NCI-H2227 (cell line): ENCODE measurements around the gene PRR33.

Experiments used
- DNase-seq: peaks from one replicate; lab custom pipeline; 2025; ENCODE audit not compliant: unreplicated experiment; lab: John Stamatoyannopoulos, UW

Gene PRR33

DNA sequence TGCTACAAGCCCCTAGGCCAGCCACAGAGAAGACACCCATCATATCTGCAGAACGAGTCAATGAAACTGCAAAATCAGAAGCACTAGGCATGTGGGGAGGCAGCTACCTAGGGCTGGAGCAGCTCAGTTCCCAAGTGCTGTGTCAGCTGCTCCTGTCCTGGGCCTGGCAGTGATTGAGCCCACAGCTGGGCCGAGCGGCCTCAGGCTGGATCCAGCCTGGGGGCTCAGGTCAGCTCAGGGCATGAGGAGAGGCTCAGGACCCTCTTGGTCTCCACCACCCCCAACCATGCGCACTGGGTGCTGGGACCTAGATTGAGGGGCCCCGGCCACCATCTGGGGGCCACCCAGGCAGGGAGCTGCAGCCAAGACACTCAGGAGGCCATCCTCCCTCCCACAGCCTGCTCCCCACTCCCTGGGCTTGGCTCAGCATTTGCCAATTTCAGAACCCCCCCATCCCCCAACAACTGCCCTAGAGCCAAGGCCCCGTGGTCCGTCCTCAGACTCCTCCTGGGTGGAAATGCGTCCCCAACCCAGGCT, 25.4 kb upstream of the PRR33 start:
- no peak for DNase-seq

DNA sequence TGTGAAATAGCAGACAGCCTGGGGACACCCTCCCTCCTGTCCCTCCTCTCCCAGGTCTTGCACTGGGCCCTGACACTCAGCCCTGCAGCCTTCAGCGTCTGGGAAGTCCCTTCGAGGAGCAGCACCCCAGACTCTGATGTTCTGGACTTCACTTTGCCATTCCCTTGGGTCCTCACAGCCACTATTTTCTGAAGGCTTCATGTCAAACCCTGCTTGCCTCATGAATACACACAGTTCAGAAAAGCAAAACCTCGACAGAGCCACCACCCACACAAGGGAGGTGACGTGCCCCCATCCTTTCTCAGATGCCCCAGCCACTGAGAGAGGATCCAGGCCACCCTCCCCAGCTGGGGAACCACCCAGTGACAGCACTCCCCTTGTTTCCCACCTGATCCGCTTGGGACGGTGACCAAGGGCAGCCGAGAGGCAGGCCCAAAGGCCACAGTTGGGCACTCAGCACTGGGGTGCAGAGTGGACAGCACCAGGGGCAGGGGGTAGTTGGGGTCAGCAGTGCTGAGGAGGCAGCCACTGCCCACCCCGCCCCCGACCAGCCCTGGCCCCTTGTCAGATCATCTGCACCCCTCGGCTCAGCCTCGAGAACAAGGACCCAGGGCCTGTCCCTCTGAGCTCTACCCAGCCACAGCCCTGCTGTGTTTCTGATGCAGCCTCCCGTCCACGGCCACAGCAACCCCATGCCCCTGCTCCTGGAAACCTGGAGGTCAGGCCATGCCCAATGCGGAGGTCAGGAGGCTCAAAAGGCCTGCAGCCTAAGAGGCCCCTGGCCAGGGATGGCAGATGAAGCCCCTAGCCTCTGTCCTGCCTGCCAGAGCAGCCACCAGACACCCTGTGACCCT, 24.7 kb upstream of the PRR33 start:
- DNase-seq = no peak

DNA sequence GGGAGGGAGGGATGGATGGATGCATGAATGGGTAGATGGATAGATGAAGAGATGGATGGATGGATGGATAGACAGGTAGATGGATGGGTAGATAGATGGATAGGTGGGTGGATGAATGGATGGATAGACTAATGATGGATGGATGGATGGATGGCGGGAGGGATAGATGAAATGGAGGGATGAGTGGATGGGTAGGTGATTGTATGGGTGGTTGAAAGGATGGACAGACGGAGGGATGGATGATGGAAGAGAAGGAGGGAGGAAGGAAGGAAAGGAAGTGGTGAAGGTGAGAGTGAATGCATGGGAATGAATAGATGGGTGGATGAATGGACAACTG, 24.1 kb upstream of the PRR33 start:
- DNase-seq = no peak

DNA sequence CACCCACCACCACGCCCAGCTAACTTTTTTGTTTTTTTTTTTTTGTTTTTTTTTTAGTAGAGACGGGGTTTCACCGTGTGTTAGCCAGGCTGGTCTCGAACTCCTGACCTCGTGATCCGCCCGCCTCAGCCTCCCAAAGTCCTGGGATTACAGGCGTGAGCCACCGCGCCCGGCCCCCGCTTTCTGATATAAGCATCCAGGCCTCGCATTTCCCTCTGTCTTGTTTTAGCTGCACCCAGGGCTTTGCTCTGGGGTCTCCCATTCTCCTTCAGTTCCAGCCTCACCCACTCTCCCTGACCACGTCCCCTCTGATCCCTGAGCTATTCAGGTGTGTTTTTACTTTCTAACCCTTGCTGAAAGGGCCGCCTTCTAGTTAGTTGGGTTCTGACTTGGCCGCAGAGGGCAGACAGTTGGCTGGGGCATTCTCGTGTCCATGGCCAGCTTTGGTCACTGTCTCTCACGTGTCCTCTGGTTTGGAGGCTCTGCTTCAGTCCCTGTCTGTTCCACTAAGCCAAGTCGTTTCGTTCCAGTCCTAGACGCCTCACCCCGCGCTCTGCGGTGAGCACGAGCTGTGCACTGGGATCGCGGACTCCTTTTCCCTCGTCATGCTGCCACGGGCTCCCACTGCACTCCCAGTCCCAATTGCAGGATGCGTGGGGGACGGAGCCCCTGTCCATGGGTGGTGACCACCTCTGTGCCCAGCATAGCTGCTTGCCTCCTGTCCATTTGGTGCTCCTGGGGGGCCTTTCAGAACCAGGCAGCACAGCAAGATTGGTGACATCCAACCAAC, 21.8 kb upstream of the PRR33 start:
- DNase-seq = no peak

DNA sequence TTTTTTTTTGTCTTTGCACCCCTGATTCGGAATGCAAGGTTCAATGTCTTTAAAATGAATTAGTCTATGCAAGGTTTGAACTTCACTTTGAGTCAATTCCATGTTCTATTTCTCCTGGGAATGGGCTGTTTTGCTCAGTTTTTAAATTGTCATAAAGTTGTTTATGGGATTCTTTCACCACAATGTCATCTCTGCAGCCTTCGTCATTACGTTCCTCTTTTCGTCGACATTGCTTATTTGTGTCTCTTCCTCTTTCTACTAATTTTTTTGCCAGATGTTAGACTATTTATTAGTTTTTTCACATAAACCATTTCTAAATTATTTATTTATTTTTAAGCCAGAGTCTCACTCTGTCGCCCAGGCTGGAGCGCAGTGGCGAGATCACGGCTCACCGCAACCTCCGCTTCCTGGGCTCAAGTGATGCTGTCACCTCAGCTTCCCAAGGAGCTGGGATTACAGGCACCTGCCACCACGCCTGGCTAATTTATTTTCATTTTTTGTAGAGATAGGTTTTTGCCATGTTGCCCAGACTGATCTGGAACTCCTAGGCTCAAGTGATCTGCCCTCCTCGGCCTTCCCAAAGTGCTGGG, 20.7 kb upstream of the PRR33 start:
- no peak for DNase-seq

DNA sequence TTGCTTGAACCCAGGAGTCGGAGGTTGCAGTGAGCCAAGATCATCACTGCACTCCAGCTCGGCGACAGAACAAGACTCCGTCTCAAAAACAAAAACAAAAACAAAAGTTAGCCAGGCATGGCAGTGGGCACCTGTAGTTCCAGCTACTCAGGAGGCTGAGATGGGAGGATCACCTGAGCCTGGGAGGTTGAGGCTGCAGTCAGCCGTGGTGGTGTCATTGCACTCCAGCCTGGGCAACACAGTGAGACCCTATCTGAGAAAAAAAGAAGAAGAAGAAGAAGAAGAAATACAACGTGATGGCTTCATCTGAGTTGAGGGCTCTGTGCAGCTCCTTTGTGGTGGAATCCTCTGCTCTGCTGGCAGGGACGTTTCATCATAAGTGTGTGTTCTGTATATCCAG, 17.8 kb upstream of the PRR33 start:
- no peak for DNase-seq

DNA sequence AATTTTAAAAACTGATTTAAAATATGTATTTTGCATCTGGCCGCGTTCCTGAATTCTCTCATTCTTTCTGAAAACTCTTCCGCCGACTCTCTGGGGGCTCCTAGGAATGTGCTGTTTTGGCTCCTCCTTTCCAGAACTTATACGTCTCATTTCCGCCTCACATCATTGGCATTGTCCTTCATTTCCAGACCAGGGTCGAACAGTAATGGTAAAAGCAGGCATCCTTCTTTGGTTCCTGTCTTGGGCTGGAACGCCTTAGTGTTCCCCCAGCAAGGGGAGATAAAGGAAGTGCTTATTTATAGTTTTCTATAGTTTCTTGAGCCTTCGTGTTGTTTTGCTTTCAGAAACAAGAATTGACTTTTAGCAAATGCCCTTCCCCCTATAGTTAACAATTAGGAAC, 16.9 kb upstream of the PRR33 start:
- no peak for DNase-seq

DNA sequence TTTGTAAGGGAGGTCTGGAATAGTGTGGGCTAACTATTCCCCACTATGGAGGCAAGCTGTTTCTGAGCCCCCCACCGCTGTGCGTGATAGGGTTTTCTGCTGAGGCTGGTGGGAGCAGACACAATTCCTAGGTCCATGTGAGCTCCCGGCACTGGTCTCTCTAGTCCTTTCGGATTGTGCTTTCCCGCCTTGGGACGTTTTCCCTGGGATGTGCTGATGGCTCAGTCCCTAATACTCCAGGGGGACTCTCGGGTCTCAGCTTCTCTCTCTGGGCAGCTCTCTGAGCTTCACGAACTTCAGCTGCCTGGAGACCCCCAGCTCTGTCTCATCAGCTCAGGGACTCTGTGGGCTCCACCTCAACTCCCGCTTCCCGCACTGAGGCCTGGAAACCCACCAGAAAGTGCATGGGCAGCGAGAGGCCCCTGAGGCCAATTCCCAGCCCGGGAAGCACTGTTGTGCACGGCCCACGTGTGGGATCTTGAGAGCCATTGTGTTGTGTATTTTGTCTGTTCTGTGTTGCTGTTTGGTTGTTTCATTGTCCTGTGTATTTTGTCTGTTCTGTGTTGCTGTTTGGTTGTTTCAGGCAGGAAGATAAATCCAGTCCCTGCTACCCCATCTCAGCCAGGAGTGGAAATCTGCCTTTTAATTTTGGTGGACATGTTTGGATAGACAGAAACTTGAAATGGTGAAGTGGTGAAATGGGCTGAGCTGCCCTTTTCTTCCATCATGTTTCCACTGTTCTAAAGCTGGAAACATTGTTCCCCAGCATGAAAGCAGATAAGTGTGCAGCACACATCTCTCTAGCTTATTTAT, 15.1 kb upstream of the PRR33 start:
- DNase-seq = no peak

DNA sequence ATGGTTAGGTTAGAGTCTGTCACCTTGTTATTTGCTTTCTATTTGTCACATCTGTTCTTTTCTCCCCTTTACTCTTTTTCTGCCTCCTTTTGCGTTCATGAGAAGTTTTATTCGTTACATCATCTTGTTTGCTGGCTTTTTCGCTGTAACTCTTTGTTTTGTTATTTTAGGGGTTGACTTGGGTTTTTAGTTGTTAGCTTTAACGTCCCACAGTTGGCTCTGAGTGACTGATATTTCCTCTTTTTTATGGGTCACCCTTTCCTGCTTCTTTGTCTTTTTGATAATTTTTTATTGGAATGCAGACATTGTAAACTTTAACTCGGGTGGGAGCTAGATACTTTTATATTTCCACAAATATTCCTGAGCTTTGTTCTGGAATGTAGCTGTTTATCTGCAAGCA, 14.5 kb upstream of the PRR33 start:
- no peak for DNase-seq

DNA sequence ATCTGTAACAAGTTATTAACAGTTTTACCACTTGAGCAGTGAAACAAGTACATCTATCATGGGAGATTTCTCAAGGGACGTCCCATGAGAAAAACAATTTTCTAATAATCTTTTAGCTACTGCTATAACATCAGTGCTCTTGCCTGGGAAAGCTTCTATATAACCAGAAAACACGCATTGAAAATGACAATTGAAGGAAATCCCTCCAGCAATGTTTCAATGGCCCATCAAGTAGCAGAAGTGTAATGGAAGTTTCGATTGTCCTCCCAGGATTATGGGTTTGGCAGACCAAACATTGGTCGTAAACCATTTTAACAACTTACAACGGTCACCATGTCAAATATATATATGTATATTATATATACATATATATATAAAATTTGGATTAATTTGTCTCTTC, 8.0 kb upstream of the PRR33 start:
- DNase-seq = no peak

DNA sequence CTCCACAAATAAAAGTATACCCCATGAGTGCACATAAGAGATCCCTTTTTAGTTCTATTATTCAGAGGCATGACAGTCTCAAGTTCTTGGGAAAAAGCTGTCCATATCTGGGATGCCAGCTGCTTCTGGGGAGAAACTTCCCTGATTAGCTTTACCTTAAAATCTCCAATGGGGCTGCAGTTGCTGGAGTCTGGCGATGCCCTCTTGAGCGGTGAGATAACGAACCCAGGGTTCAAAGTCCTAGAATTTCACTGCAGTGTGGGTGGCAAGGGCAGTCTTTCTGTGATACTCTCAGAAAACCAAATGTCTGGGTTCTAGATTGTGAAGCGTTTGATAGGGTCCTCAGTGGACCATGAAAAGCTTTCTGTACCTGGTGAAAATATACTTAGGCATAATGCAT, 7.4 kb upstream of the PRR33 start:
- DNase-seq = no peak

DNA sequence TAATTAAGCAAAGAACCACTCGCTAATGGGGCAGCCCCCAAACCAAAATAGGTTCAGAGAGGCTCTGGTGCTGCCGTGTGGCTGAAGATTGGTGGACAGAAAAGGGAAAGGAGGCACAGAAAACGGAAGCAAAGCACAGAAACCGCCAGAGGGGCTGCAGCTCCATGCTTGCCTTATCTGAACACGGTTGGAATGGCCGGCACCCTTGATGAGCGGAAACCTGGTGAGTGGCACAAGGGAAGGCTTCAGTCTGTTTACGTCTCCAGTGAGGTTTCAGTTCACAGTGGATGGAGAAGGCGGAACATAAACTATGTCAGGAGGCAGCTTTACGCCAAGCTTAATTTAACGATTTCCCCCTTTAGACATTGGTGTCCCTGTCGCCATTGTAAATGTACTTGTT, 5.2 kb upstream of the PRR33 start:
- no peak for DNase-seq

DNA sequence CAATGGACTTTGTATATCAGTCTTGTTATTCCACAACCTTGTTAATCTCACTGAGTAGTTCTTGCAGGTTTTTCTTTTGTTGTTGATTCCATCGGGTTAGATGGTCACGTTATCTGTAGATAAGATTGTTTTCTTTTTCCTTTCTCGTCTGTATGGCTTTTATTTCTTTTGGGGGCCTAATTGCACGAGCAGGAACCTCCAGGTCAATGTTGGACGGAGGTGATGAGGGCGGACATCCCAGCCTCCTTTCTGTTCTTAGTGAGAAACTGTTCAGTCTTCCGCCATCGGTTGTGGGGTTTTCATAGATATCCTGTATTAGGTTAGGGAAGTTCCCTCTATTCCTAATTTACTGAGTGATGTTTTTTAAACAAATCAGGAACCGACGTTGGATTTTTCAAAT, 4.8 kb upstream of the PRR33 start:
- DNase-seq = no peak

DNA sequence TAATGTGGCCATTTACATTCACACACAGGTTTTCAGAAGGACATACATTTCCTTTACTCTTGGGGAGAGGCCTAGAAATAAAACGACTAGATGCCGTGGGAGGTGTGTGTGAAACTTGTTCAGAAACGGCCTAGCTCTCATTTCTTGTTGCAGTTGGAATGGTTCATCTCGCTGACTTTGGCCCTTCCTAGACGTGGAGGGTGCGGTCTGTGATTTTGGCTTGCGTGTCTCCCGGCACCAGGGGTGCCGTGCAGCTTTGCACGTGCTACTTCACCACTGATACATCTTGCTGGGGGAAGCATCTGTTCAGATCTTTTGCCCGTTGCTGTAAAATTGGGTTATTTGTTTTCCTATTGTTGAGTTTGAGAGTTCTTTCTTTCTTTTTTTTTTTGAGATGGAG, 3.1 kb upstream of the PRR33 start:
- DNase-seq = no peak

DNA sequence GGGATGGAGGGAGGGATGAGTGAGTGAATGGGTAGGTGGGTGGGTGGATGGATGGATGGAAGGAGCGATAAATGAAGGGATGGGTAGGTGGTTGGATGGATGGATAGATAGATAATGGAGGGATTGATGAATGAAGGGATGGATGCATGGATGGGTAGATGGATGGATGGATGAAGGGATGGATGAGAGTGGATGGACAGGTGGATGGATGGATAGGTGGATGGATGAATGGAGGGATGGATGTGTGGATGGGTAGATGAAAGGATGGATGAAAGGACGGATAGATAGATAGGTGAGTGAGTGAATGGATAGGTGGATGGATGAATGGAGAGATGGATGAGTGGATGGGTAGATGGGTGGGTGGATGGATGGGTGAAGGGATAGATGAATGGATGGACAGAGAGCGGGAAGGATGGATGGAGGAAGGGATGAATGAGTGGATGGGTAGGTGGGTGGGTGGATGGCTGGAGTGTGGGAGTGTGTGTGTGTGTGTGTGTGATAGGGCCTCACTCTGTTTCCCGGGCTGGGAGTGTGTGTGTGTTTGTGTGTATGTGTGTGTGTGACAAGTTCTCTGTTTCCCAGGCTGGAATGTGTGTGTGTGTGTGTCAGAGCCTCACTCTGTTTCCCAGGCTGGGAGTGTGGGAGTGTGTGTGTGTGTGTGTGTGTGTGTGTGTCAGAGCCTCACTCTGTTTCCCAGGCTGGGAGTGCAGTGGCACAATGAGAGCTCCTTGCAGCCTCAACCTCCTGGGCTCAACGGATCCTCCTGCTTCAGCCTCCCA, 2.1 kb upstream of the PRR33 start:
- DNase-seq = no peak

DNA sequence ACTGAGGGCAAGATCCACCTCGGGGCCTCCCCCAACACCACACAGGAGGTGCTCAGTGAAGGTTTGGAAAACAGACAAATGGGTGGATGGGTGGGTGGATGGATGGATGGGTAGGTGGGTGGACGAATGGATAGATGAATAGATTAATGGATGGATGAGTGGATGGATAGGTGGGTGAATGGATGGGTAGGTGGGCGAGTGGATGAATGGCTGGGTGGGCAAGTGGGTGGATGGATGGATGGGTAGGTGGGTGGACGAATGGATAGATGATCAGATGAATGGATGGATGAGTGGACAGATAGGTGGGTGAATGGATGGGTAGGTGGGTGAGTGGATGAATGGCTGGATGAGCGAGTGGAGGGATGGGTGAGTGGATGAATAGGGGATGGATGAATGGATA, 863 bp upstream of the PRR33 start:
- DNase-seq = no peak

DNA sequence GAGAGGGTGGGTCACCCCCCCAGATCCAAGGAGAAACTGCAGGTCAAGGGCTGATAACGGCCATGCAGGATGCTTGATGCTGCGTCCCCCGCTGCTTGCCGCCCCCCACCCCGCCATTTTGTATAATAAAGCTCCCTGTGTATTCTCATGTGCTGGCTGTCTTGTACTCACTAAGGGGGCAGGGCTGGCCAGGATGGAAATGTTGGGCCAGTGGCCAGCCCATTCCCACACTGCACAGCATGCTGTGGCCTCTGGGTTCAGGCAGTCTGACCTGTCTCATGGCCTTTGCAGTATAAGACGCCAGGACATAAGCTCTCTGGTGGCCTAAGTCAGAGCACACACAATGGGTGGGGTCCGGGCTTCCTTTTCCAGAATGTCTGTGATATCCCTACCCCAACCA, 421 bp upstream of the PRR33 start:
- DNase-seq = no peak

DNA sequence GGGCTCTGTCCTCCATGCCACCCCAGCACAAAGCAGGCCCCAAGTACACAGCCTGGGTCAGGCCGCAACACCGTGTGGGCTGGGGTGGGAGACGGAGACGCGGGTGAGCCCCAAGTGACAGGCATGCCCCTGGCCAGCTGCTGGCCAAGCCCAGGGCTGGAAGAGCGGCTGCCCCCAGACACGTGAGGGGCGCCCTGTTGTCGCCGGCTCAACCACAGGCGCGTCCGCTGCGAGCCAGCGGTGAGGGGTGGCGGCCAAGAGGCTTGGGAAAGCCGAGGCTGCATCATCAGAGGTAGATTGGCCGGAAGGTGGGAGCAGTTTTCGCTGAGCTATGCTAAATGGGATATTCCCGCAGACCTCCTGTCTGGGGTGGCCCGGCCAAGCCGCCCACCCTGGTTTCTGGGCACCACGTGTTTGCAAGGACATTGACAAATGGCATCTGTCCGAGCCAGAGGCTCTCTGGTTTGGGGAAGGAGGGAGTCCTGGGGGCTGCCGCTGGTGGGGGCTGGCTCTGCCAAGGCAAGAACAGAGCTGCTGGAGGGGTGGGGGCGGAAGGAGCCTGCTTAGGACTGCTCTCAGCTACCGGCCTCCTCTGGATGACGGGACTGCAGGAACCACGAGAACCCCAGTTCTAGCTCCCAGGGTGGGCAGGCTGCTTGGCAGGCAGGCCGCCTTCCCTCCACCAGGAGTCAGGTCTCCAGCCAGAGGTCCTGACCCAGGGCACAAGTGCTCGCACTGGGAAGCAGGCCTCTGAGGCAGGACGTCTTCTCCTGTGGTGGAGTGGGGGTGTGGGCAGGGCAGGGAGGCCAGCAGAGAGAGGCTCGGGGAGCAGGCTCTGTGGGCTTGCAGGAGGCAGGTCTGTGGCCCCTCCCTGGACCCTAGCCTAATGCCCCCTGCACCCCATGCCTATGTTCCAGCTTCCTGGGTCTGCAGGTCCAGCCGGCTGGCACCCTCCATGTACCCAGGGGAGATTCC, 552 bp downstream of the PRR33 start:
- no peak for DNase-seq
